Measurements from ENCODE around the gene U2AF2. TPM values are rescaled to one million over a fixed set of nuclear protein-coding genes. Genes with fewer than 3 reads are reported as not detected.

U2AF2 gene
- total RNA-seq, 1 experiment from 2014 or later: 321 TPM

DNA sequence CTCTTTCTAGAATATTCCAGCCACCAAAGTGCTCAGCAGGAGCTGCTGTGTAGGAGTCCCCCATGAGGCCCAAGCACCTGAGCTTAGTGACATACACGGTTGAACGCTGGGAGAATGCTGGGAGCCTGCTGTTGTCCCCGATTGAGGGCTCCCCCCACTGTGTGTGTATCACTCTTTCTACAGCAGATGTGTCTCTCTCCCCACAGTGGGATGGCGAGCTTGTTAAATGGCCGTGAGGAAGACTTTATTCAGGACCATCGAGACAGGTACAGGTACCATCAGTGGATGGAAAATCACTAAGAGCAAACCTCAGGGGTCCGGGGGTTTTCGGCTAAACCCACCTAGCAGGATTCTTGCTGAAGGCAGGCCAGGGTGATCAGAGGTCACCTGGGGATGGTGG is 42.9 kb downstream of the U2AF2 start:
- Histone ChIP-seq H3K14ac (ENCODE audit: insufficient read depth, low read length) (no peak overlapping the region), H4K20me1 (ENCODE audit: control insufficient read depth, insufficient read depth, insufficient read length) (no peaks in the 10 kb centered on the region), H3K9me3 (ENCODE audit: control insufficient read depth, low read depth, low read length) (no peaks in the 10 kb centered on the region), H2BK15ac (ENCODE audit: low read depth, low read length) (no peak overlapping the region), H3K23me2 (ENCODE audit: insufficient read length, low read depth, low read length, poor library complexity, severe bottlenecking) (no peaks in the 10 kb centered on the region), H3K27ac (ENCODE audit: insufficient read length, low read depth, low read length) (no peak overlapping the region), H3K4me1 (ENCODE audit: insufficient read depth, low read length) (no peaks in the 10 kb centered on the region), H2BK20ac (ENCODE audit: low read depth, low read length, poor library complexity, severe bottlenecking) (no peak overlapping the region), H3K79me1 (ENCODE audit: insufficient read depth, low read depth, low read length, poor library complexity, severe bottlenecking) (no peaks in the 10 kb centered on the region), H2AK5ac (ENCODE audit: insufficient read length, low read length) (no peak overlapping the region), H3T11ph (ENCODE audit: low read length) (no peak overlapping the region), H3K56ac (ENCODE audit: insufficient read length, low read depth, low read length) (no peak overlapping the region), H4K8ac (replicated peaks; ENCODE audit: insufficient read length, low read depth, low read length) (no peak overlapping the region), H3K4me2 (ENCODE audit: insufficient read depth, insufficient read length, low read length) (no peak overlapping the region), H3K4ac (ENCODE audit: low read depth, low read length) (no peak overlapping the region), H2AFZ (ENCODE audit: low read length) (no peak overlapping the region), H4K91ac (ENCODE audit: insufficient read length, low read depth, low read length) (no peak overlapping the region), H3K23ac (ENCODE audit: insufficient read length, low read depth, low read length) (no peak overlapping the region), H3K9ac (ENCODE audit: extremely low read depth, insufficient read length, low read length) (no peak overlapping the region), H2BK5ac (ENCODE audit: insufficient read length, low read length) (no peak overlapping the region), H4K5ac (ENCODE audit: insufficient read length, low read depth, low read length) (no peak overlapping the region), H3K18ac (ENCODE audit: insufficient read length, low read depth, low read length) (no peak overlapping the region), H2BK12ac (ENCODE audit: insufficient read length, low read depth, low read length) (no peak overlapping the region), H2BK120ac (ENCODE audit: low read depth, low read length, poor library complexity, severe bottlenecking) (no peak overlapping the region), H3K79me2 (ENCODE audit: insufficient read depth, low read length) (no peaks in the 10 kb centered on the region), H3K27me3 (ENCODE audit: insufficient read depth, low read length) (no peaks in the 10 kb centered on the region)
- no peak for DNase-seq
- Mint-ChIP-seq H3K27ac (no peak overlapping the region; a peak in 2 of 7 replicates), H3K36me3 (ENCODE audit: insufficient read depth in 1 of 3, low read depth in 3 of 3) (peaks cover 33 to 72% (median 70%) of the 10 kb centered on the region in 3 experiments), H3K4me3 (no peak overlapping the region; a peak in 1 of 5 replicates), H3K9me3 (peaks cover 0 to 15% of the 10 kb centered on the region in 2 experiments; a peak in 3 of 5 replicates), H3K27me3 (ENCODE audit: low read depth) (peaks cover 1% of the 10 kb centered on the region; the same call in 1 of the 2 replicates), H3K4me1 (no peaks in the 10 kb centered on the region)
- no CpG with 5 or more reads among the region's 8 CpGs for WGBS (ENCODE audit: extremely low coverage, insufficient read length, low lambda C conversion rate)
- TF ChIP-seq, protein P1, sequence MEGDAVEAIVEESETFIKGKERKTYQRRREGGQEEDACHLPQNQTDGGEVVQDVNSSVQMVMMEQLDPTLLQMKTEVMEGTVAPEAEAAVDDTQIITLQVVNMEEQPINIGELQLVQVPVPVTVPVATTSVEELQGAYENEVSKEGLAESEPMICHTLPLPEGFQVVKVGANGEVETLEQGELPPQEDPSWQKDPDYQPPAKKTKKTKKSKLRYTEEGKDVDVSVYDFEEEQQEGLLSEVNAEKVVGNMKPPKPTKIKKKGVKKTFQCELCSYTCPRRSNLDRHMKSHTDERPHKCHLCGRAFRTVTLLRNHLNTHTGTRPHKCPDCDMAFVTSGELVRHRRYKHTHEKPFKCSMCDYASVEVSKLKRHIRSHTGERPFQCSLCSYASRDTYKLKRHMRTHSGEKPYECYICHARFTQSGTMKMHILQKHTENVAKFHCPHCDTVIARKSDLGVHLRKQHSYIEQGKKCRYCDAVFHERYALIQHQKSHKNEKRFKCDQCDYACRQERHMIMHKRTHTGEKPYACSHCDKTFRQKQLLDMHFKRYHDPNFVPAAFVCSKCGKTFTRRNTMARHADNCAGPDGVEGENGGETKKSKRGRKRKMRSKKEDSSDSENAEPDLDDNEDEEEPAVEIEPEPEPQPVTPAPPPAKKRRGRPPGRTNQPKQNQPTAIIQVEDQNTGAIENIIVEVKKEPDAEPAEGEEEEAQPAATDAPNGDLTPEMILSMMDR (conservative IDR thresholded peaks at IDR 0.05): no peak
